ENCODE results near the gene MAN2B1. TPM values are rescaled to one million over a fixed set of nuclear protein-coding genes. Genes with fewer than 3 reads are reported as not detected.
"Not testable (repeated sequence)": the region's sequence is repeated elsewhere in the genome, so short reads cannot be mapped to it uniquely, and the experiment has no call there.

MAN2B1 gene
- total RNA-seq, 2 donors from 2014 or later, result 111 to 118 TPM

DNA sequence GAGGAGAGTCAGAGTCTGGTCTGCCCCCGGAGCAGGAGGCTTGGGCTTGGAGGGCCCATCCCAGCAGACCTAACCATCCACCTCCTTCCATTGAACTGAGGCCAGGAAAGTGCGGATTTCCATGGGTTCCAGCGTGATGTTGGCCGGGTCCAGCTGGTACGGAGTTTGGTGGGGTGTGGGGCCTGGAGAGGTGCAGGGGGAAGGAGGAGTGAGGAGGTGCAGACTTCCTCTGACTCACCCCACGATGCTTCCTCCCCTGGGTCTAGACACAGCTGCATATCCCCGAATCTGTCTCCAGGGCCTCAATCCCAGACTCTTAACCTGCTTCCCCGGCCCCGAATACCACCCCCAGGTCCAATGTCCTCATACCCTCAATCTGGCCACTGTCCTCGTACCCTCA, 20.0 kb downstream of the MAN2B1 start:
- TF ChIP-seq, protein P1, sequence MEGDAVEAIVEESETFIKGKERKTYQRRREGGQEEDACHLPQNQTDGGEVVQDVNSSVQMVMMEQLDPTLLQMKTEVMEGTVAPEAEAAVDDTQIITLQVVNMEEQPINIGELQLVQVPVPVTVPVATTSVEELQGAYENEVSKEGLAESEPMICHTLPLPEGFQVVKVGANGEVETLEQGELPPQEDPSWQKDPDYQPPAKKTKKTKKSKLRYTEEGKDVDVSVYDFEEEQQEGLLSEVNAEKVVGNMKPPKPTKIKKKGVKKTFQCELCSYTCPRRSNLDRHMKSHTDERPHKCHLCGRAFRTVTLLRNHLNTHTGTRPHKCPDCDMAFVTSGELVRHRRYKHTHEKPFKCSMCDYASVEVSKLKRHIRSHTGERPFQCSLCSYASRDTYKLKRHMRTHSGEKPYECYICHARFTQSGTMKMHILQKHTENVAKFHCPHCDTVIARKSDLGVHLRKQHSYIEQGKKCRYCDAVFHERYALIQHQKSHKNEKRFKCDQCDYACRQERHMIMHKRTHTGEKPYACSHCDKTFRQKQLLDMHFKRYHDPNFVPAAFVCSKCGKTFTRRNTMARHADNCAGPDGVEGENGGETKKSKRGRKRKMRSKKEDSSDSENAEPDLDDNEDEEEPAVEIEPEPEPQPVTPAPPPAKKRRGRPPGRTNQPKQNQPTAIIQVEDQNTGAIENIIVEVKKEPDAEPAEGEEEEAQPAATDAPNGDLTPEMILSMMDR (IDR thresholded peaks at IDR 0.05), result no peak
- H3K36me3 ChIP-seq, result no peaks in the 10 kb centered on the region
- ATAC-seq (ENCODE audit: insufficient number of reproducible peaks, low FRiP score, low read depth), result no peak

DNA sequence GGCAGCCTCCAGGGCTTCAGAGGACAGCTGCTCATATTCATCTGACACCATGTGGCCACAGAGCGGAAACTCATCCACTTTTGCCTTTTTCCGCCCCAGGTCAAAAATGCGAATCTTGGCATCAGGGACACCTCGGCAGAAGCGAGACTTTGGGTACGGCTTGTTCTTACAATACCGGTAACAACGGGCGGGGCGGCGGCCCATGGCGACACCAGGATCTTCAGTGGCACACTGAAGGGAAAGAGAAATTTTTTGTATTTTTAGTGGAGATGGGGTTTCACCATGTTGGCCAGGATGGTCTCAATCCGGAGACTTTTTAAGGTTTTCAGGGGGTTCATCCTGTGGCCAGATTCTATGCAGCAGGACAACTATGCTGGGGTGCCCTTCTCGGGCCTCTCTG, 22.8 kb downstream of the MAN2B1 start:
- H3K4me1 ChIP-seq (ENCODE audit: control insufficient read depth in 1 of 2, low read depth in 2 of 2), result peaks cover 12 to 15% of the 10 kb centered on the region in 2 donors
- not testable (repeated sequence) for H3K27ac ChIP-seq; H3K9me3 ChIP-seq; H3K4me3 ChIP-seq; ATAC-seq (ENCODE audit: insufficient number of reproducible peaks, low FRiP score, low read depth); H3K36me3 ChIP-seq; H3K27me3 ChIP-seq (replicated peaks; ENCODE audit: insufficient read depth); DNase-seq (ENCODE audit: low spot score)

More for the DNA sequence above, 20.0 kb downstream of the MAN2B1 start:
- Histone ChIP-seq H3K4me3 (no peak overlapping the region), H3K4me1 (ENCODE audit: control insufficient read depth in 1 of 2, low read depth in 2 of 2) (peaks cover 9 to 11% of the 10 kb centered on the region in 2 donors), H3K27me3 (replicated peaks; ENCODE audit: insufficient read depth) (no peaks in the 10 kb centered on the region), H3K27ac (no peak overlapping the region), H3K9me3 (no peaks in the 10 kb centered on the region)
- DNase-seq (ENCODE audit: low spot score), result no peak

DNA sequence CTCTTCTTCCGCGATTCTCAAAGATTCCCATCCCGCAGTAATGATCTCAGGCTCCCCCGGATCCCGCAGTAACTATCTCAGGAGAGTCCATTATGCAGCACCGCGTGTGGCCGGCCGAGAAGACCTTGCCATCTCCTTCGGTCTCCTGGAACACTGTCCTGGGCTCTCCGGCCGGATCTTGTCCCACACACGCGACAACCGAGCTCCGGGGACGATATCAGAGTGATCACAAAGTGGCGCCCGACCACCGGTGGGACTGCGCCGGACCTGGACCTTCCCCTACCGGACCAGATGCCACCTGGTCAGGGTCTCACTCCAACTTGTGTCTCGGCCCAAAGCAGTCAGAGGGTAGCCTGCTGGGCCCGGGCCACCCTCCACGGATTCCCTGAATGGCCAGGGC, 24.0 kb downstream of the MAN2B1 start:
- ATAC-seq (ENCODE audit: insufficient number of reproducible peaks, low FRiP score, low read depth) (no peak), DNase-seq (ENCODE audit: low spot score) (no peak)
- Histone ChIP-seq H3K27ac (no peak overlapping the region), H3K36me3 (no peaks in the 10 kb centered on the region), H3K4me1 (ENCODE audit: control insufficient read depth in 1 of 2, low read depth in 2 of 2) (peaks cover 3 to 5% of the 10 kb centered on the region in 2 donors), H3K4me3 (no peak overlapping the region), H3K27me3 (replicated peaks; ENCODE audit: insufficient read depth) (no peaks in the 10 kb centered on the region), H3K9me3 (no peaks in the 10 kb centered on the region)
- TF ChIP-seq, protein P1 (IDR thresholded peaks at IDR 0.05), result no peak

DNA sequence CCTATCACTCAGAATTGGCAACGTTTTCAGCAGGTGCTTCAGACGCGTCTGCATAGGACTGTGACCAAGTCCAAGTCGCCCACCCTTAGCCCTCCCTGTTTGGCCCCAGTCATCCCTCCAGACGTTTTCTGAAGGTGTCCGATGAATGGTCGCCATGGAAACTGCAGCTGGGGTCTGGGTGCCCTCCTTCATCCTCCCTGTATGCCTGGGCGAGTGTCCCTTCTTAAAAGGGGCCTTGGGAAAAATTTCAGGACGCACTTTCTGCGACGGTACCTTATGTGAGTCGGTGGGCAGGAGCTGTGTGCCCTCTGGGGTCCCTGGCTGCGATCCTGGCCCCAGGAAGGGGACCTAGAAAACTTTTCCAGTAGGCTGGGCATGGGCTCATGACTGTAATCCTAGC, 25.1 kb downstream of the MAN2B1 start:
- H3K36me3 ChIP-seq, result no peaks in the 10 kb centered on the region
- H3K27me3 ChIP-seq (replicated peaks; ENCODE audit: insufficient read depth), result no peaks in the 10 kb centered on the region
- ATAC-seq (ENCODE audit: insufficient number of reproducible peaks, low FRiP score, low read depth) (no peak), DNase-seq (ENCODE audit: low spot score) (no peak)
- TF ChIP-seq, protein P1 (IDR thresholded peaks at IDR 0.05), result no peak
- H3K9me3 ChIP-seq, result no peaks in the 10 kb centered on the region
- no peak overlapping the region for H3K27ac ChIP-seq
- peaks cover 3 to 5% of the 10 kb centered on the region in 2 donors for H3K4me1 ChIP-seq (ENCODE audit: control insufficient read depth in 1 of 2, low read depth in 2 of 2)
- H3K4me3 ChIP-seq, result no peak overlapping the region

DNA sequence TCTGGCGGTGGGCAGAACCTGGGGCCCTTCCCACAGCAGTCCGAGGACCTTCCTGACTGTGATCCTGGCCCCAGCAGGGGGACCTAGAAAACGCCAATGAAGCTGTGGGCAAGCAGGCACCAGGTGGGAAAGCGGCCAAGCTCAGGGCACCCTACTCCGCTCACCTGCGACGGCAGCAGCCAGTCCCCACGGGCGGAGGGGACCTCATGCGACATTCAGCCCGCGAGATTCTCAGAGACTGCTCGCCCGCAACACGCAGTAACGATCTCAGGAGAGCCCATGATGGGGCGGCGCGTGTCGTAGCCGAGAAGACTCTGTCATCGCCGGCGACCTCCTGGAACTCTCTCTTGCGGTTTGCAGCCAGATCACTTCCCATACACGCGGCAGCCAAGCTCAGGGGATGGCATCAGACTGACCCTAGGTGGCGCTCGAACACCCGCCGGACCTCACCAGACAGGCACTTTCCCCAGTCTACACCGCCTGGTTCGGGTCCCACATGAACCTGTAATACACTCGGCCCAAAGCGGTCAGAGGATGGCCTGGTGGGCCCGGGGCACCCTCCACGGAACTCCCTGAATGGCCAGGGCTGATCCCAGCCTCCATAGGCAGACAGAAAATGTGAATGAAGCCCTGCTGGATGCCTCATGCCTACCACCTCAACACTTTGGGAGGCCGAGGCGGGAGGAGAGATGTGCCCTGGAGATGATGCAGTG, 26.5 kb downstream of the MAN2B1 start:
- Histone ChIP-seq H3K36me3 (no peaks in the 10 kb centered on the region), H3K4me1 (ENCODE audit: control insufficient read depth in 1 of 2, low read depth in 2 of 2) (peaks cover 3 to 5% of the 10 kb centered on the region in 2 donors), H3K27ac (no peak overlapping the region), H3K27me3 (replicated peaks; ENCODE audit: insufficient read depth) (no peaks in the 10 kb centered on the region), H3K9me3 (no peaks in the 10 kb centered on the region), H3K4me3 (peak overlapping the region; percentile 56)
- ATAC-seq (ENCODE audit: insufficient number of reproducible peaks, low FRiP score, low read depth) (peak; percentile 58), DNase-seq (ENCODE audit: low spot score) (peak; percentile 45)
- TF ChIP-seq, protein P1 (IDR thresholded peaks at IDR 0.05), result peak; percentile 77
